Measurements from ENCODE around the gene STRN3.

- no peak for TF ChIP-seq CTCF (IDR thresholded peaks at IDR 0.05; ENCODE audit: low read depth, low read length)
- TF ChIP-seq MAX (IDR thresholded peaks at IDR 0.05; ENCODE audit: low read depth, low read length) = no peak
These were observed 172.2 kb downstream of the STRN3 start for GRCh38 chr14:30853946-30854345.
